Activated T-cell treated with anti-CD3 and anti-CD28 coated beads, Interleukin-2, amount 50 U/mL, for 4 hours (primary cell): ENCODE data around the gene HAAO. TPM values are rescaled to one million over a fixed set of nuclear protein-coding genes. Genes with fewer than 3 reads are reported as not detected.
A peak's percentile ranks its signal among the peaks of the same experiment; 100 is the strongest.
"Not testable (repeated sequence)": the region's sequence is repeated elsewhere in the genome, so short reads cannot be mapped to it uniquely, and the experiment has no call there.

Experiments used
- ATAC-seq, 2 donors: fragments of 200-7000 bp; cut with Tn5 transposase; one replicate each; pipeline ENCODE4 v1.10.0; 2021
- DNase-seq: peaks from one replicate; pipeline ENCODE4 v3.0.0-alpha.2; 2020
- H3K27me3 Mint-ChIP-seq: one replicate; pipeline ENCODE4 v1.8.0; 2021; ENCODE audit warnings: low read depth, mixed read lengths
- H3K36me3 Mint-ChIP-seq: one replicate; pipeline ENCODE4 v1.8.0; 2022; ENCODE audit warnings: mixed read lengths; ENCODE audit not compliant: insufficient read depth
- H3K4me1 Mint-ChIP-seq: one replicate; pipeline ENCODE4 v1.8.0; 2021; ENCODE audit warnings: low read depth, mixed read lengths
- H3K4me3 Mint-ChIP-seq: one replicate; pipeline ENCODE4 v1.8.0; 2021; ENCODE audit warnings: mild to moderate bottlenecking, moderate library complexity, mixed read lengths
- H3K9me3 Mint-ChIP-seq: one replicate; pipeline ENCODE4 v1.8.0; 2021; ENCODE audit warnings: mixed read lengths
- total RNA-seq, 3 donors: library from RNA; stranded (reverse); gene quantifications; one replicate each; pipeline ENCODE4 v1.2.1, GENCODE V29; 2021

The HAAO gene
- total RNA-seq, 3 donors from 2014 or later: 0.24 to 0.30 TPM; not detected in 1

- peaks cover 5% of the 10 kb centered on the region for H3K9me3 Mint-ChIP-seq
Measured at GRCh38 chr2:42742740-42743658, 49.4 kb downstream of the HAAO start.

GRCh38 chr2:42741140-42741539 lies 51.2 kb downstream of the HAAO start:
- Mint-ChIP-seq H3K36me3 (peaks cover 39% of the 10 kb centered on the region), H3K4me3 (no peak overlapping the region), H3K4me1 (no peaks in the 10 kb centered on the region), H3K9me3 (peaks cover 5% of the 10 kb centered on the region), H3K27me3 (no peaks in the 10 kb centered on the region)
- no peak for ATAC-seq
- no peak for DNase-seq

More at GRCh38 chr2:42742740-42743658, 49.4 kb downstream of the HAAO start:
- Mint-ChIP-seq H3K36me3 (peaks cover 28% of the 10 kb centered on the region), H3K27me3 (no peaks in the 10 kb centered on the region), H3K4me1 (no peaks in the 10 kb centered on the region), H3K4me3 (no peak overlapping the region)
- DNase-seq (no peak), ATAC-seq (no peak)

- Mint-ChIP-seq H3K36me3 (peaks cover 73% of the 10 kb centered on the region), H3K4me3 (no peak overlapping the region), H3K27me3 (no peaks in the 10 kb centered on the region), H3K9me3 (peaks cover 34% of the 10 kb centered on the region), H3K4me1 (no peaks in the 10 kb centered on the region)
- DNase-seq (no peak), ATAC-seq (no peak)
Measured at GRCh38 chr2:42736598-42737322, 55.6 kb downstream of the HAAO start.

- Mint-ChIP-seq H3K4me3 (no peak overlapping the region), H3K27me3 (no peaks in the 10 kb centered on the region), H3K36me3 (peaks cover 75% of the 10 kb centered on the region), H3K4me1 (no peaks in the 10 kb centered on the region), H3K9me3 (peaks cover 46% of the 10 kb centered on the region)
- no peak for ATAC-seq
- DNase-seq: no peak
Measured at GRCh38 chr2:42733852-42734251, 58.5 kb downstream of the HAAO start.

- not testable (repeated sequence) for H3K4me1 Mint-ChIP-seq, ATAC-seq, DNase-seq, H3K4me3 Mint-ChIP-seq, H3K27me3 Mint-ChIP-seq
- Mint-ChIP-seq H3K9me3 (peaks cover 51% of the 10 kb centered on the region), H3K36me3 (peaks cover 76% of the 10 kb centered on the region)
Measured at GRCh38 chr2:42731316-42731715, 61.1 kb downstream of the HAAO start.

- peaks cover 48% of the 10 kb centered on the region for H3K36me3 Mint-ChIP-seq
- H3K9me3 Mint-ChIP-seq: peaks cover 21% of the 10 kb centered on the region
- no peak overlapping the region for H3K4me3 Mint-ChIP-seq
- no peaks in the 10 kb centered on the region for H3K27me3 Mint-ChIP-seq
- no peaks in the 10 kb centered on the region for H3K4me1 Mint-ChIP-seq
- ATAC-seq: no peak
- no peak for DNase-seq
Measured at GRCh38 chr2:42726680-42727079, 65.7 kb downstream of the HAAO start.

GRCh38 chr2:42725657-42726056 lies 66.7 kb downstream of the HAAO start:
- H3K36me3 Mint-ChIP-seq: peaks cover 40% of the 10 kb centered on the region
- no peak overlapping the region for H3K4me3 Mint-ChIP-seq
- H3K4me1 Mint-ChIP-seq: no peaks in the 10 kb centered on the region
- ATAC-seq (no peak), DNase-seq (no peak)
- peaks cover 18% of the 10 kb centered on the region for H3K9me3 Mint-ChIP-seq
- H3K27me3 Mint-ChIP-seq: no peaks in the 10 kb centered on the region

GRCh38 chr2:42724886-42725285 lies 67.5 kb downstream of the HAAO start:
- DNase-seq: no peak
- H3K4me3 Mint-ChIP-seq: no peak overlapping the region
- H3K36me3 Mint-ChIP-seq: peaks cover 34% of the 10 kb centered on the region
- H3K27me3 Mint-ChIP-seq: no peaks in the 10 kb centered on the region
- peaks cover 13% of the 10 kb centered on the region for H3K9me3 Mint-ChIP-seq
- no peak for ATAC-seq
- no peaks in the 10 kb centered on the region for H3K4me1 Mint-ChIP-seq

GRCh38 chr2:42723465-42723864 lies 68.9 kb downstream of the HAAO start:
- H3K4me3 Mint-ChIP-seq: no peak overlapping the region
- H3K27me3 Mint-ChIP-seq: no peaks in the 10 kb centered on the region
- peaks cover 24% of the 10 kb centered on the region for H3K36me3 Mint-ChIP-seq
- no peak for DNase-seq
- ATAC-seq: no peak
- H3K4me1 Mint-ChIP-seq: no peaks in the 10 kb centered on the region
- peaks cover 6% of the 10 kb centered on the region for H3K9me3 Mint-ChIP-seq

GRCh38 chr2:42722320-42723190 lies 69.8 kb downstream of the HAAO start:
- peaks cover 17% of the 10 kb centered on the region for H3K36me3 Mint-ChIP-seq
- H3K27me3 Mint-ChIP-seq: no peaks in the 10 kb centered on the region
- no peaks in the 10 kb centered on the region for H3K9me3 Mint-ChIP-seq
- no peak overlapping the region for H3K4me3 Mint-ChIP-seq
- ATAC-seq (peak; percentile 51 to 54), DNase-seq (no peak)
- H3K4me1 Mint-ChIP-seq: no peaks in the 10 kb centered on the region

- DNase-seq: no peak
- no peak for ATAC-seq
- no peaks in the 10 kb centered on the region for H3K4me1 Mint-ChIP-seq
- H3K27me3 Mint-ChIP-seq: no peaks in the 10 kb centered on the region
- H3K9me3 Mint-ChIP-seq: no peaks in the 10 kb centered on the region
- no peak overlapping the region for H3K4me3 Mint-ChIP-seq
- H3K36me3 Mint-ChIP-seq: peaks cover 17% of the 10 kb centered on the region
Measured at GRCh38 chr2:42721898-42722297, 70.5 kb downstream of the HAAO start.
